ENCODE results near the gene EVX2. TPM values are rescaled to one million over a fixed set of nuclear protein-coding genes. Genes with fewer than 3 reads are reported as not detected.

Gene EVX2
- not detected in 2 replicates for total RNA-seq
- long read RNA-seq: 0 reads

DNA sequence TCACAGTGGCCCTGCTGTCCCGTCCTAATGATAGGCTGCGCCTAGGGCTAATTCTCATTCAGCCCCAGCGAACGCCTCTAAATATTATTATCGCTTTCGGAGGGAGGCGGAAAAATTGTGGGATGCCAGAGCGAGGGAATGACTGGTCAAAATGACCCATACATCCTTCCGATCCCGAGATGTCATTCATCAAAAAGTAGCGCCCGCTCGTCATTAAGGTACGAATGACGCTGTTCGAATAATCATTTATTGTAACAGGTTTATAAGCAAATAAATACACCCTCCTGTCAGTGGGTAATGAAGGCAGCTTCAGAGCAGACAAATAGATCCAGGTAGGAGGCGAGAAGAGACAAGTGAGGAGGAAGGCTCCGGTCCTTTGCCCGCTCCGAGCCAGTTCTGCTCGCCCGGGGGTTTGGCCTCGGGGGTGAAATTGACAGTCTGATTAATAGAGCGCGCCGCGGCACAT, at the start of gene EVX2:
EVX2 (minus strand) TSS at position 167 of the 466 bp plus-strand sequence. CDS start 186 bp downstream, outside the sequence.
- H3K27me3 Mint-ChIP-seq: peaks cover 93% of the 10 kb centered on the region
- H3K9me3 Mint-ChIP-seq (ENCODE audit: low read depth): no peaks in the 10 kb centered on the region
- no peaks in the 10 kb centered on the region for H3K36me3 Mint-ChIP-seq (ENCODE audit: insufficient read depth)
- TF ChIP-seq, protein P1, sequence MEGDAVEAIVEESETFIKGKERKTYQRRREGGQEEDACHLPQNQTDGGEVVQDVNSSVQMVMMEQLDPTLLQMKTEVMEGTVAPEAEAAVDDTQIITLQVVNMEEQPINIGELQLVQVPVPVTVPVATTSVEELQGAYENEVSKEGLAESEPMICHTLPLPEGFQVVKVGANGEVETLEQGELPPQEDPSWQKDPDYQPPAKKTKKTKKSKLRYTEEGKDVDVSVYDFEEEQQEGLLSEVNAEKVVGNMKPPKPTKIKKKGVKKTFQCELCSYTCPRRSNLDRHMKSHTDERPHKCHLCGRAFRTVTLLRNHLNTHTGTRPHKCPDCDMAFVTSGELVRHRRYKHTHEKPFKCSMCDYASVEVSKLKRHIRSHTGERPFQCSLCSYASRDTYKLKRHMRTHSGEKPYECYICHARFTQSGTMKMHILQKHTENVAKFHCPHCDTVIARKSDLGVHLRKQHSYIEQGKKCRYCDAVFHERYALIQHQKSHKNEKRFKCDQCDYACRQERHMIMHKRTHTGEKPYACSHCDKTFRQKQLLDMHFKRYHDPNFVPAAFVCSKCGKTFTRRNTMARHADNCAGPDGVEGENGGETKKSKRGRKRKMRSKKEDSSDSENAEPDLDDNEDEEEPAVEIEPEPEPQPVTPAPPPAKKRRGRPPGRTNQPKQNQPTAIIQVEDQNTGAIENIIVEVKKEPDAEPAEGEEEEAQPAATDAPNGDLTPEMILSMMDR (IDR thresholded peaks at IDR 0.05; ENCODE audit: unreplicated experiment): no peak
- DNase-seq (ENCODE audit: low spot score, unreplicated experiment): no peak
- peaks cover 6% of the 10 kb centered on the region for H3K4me1 Mint-ChIP-seq (ENCODE audit: low read depth)
- peak within 1 kb of the TSS; percentile 26 for H3K4me3 Mint-ChIP-seq (ENCODE audit: low read depth)
- peak within 1 kb of the TSS; percentile 57 for H3K27ac Mint-ChIP-seq

DNA sequence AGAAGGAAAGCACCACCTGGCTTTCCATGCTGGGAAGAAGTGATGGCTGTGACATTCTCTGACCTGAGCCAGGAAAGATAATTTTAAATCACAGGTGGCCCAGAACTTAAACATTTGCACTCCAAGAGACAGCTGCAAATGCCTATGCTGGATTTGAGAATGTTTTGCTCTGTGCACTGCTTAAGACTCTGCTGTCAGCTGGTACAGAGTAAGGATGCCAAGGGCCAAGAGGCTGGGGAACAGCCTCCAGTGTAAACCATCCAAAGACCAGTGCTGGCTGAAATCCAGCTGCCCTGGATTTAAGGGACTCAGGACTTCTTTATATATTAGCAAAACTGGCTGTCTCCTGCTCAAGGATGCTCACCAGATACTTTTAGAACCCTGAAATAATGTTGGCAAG, 49.6 kb upstream of the EVX2 start:
- Mint-ChIP-seq H3K27me3 (peaks cover 86% of the 10 kb centered on the region), H3K27ac (no peak overlapping the region), H3K9me3 (ENCODE audit: low read depth) (no peaks in the 10 kb centered on the region), H3K36me3 (ENCODE audit: insufficient read depth) (no peaks in the 10 kb centered on the region), H3K4me3 (ENCODE audit: low read depth) (no peak overlapping the region), H3K4me1 (ENCODE audit: low read depth) (no peaks in the 10 kb centered on the region)
- no peak for DNase-seq (ENCODE audit: low spot score, unreplicated experiment)
- TF ChIP-seq, protein P1 (IDR thresholded peaks at IDR 0.05; ENCODE audit: unreplicated experiment): no peak

DNA sequence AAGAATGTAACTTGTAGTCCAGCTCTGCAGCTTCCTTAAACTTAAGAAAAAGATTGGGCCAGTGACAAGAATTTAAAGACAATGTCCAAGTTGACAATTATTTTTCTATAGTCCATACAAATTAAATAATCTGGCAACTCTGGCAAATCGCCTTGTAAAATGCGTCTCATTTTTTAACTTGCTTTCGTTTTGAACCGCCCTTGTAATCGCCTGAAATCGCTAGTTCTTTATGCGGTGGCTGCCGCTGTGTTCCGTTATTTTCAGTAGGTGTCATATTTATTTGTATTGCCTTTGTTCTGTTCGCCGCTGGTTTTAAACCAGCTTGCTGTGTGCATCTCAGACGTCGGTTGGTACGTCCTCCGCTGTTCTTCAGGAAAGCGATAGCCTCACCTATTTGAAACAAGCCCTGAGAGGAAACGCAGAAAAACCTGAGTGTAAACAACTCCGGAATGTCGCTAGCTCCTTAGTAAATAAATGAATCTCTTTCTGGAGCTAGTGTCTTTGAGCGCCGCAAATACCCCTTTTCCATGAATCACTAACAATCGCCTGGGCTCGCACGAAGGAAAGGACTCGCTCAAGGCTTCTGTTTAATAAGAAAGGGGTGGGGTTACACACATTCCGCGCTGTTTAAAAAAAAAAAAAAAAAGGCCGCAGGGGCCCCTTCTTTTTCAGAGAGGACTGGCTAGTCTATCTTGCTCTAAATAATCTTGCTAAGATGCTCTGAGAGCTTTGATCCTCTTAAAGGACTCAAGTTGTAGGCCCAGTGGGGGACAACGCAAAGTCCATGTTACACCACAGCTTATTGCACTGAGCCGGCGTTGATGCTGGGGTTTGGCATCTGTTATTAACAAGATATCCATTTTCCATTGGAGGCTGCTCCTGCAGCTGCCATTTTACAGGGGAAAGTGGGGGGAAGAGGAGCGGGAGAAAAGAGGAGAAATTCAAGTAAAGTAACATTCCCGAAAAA, 48.7 kb upstream of the EVX2 start:
- H3K27ac Mint-ChIP-seq: peak overlapping the region; percentile 85
- H3K27me3 Mint-ChIP-seq: peaks cover 86% of the 10 kb centered on the region
- no peak for DNase-seq (ENCODE audit: low spot score, unreplicated experiment)
- TF ChIP-seq, protein P1 (IDR thresholded peaks at IDR 0.05; ENCODE audit: unreplicated experiment): no peak
- H3K36me3 Mint-ChIP-seq (ENCODE audit: insufficient read depth): no peaks in the 10 kb centered on the region
- no peak overlapping the region for H3K4me3 Mint-ChIP-seq (ENCODE audit: low read depth)
- H3K9me3 Mint-ChIP-seq (ENCODE audit: low read depth): no peaks in the 10 kb centered on the region
- H3K4me1 Mint-ChIP-seq (ENCODE audit: low read depth): no peaks in the 10 kb centered on the region

DNA sequence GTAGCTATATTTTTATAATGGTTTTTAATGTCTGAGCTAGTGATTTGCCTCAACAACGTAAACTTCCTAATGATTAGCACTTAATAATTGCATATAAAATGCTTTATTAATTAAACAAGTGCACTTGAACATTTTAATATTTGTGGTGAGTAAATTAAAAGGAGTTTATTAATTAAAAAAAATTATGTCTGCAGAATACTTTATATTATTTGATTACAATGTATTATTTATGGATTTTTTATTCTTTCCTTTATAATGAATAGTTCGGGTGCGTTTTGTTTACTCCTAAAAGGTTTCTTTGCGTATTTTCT, 48.0 kb upstream of the EVX2 start:
- Mint-ChIP-seq H3K9me3 (ENCODE audit: low read depth) (no peaks in the 10 kb centered on the region), H3K4me3 (ENCODE audit: low read depth) (no peak overlapping the region)
- TF ChIP-seq, protein P1 (IDR thresholded peaks at IDR 0.05; ENCODE audit: unreplicated experiment): no peak

DNA sequence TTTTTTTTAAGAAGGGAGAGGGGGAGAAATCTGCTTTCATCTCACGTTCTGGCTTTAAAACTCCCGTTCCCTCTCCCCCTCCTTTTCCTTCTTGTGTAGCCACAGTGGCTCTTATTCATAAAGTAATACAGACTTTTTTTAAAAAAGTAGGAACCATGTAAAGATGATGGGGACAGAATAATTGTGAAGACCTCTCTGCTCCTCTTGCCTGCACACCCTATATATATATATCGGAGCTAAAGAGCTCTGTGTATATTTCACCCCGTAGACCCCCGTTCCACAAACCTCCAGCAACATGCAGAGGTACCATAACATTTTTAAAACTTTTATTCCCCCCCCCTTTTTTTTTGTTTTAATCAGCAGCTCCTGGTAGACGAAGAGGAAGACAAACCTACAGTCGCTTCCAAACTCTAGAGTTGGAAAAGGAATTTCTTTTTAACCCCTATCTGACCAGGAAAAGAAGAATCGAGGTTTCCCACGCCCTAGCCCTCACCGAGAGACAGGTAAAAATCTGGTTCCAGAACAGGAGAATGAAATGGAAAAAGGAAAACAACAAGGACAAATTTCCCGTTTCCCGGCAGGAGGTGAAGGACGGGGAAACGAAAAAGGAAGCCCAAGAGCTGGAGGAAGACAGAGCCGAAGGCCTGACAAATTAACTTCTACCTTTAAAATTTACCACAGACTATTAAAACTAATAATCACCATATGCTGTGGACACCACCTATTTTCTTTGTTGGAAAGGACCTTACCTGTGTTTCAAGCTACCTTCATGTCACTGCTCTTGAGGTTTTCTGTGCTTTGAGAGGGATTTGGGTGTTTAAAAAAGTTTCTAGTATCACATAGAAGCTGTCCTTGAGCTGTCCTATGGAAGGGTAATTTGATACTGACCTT, 47.4 kb upstream of the EVX2 start:
- no peaks in the 10 kb centered on the region for H3K4me1 Mint-ChIP-seq (ENCODE audit: low read depth)
- no peak overlapping the region for H3K4me3 Mint-ChIP-seq (ENCODE audit: low read depth)
- TF ChIP-seq, protein P1 (IDR thresholded peaks at IDR 0.05; ENCODE audit: unreplicated experiment): no peak
- peaks cover 89% of the 10 kb centered on the region for H3K27me3 Mint-ChIP-seq
- H3K27ac Mint-ChIP-seq: peak overlapping the region; percentile 89
- no peak for DNase-seq (ENCODE audit: low spot score, unreplicated experiment)
- no peaks in the 10 kb centered on the region for H3K9me3 Mint-ChIP-seq (ENCODE audit: low read depth)
- no peaks in the 10 kb centered on the region for H3K36me3 Mint-ChIP-seq (ENCODE audit: insufficient read depth)

More for the DNA sequence above, 48.0 kb upstream of the EVX2 start:
- no peaks in the 10 kb centered on the region for H3K36me3 Mint-ChIP-seq (ENCODE audit: insufficient read depth)
- no peak overlapping the region for H3K27ac Mint-ChIP-seq
- peaks cover 86% of the 10 kb centered on the region for H3K27me3 Mint-ChIP-seq
- H3K4me1 Mint-ChIP-seq (ENCODE audit: low read depth): no peaks in the 10 kb centered on the region
- DNase-seq (ENCODE audit: low spot score, unreplicated experiment): no peak

All from progenitor cell of endocrine pancreas (in vitro differentiated cells).